K562 (cell line): ENCODE data around the gene FCGR3A. TPM values are rescaled to one million over a fixed set of nuclear protein-coding genes. Genes with fewer than 3 reads are reported as not detected.

Source experiments
- CREB1 ChIP-seq, 2 experiments: sonication (generic) in 1 of 2; formaldehyde crosslinking in 1 of 2; IDR thresholded peaks; 2 replicates each; pipeline versions ENCODE4 v1.6.1 to v1.8.0; 2012 to 2022; ENCODE audit warnings: inconsistent platforms in 1 of 2, mild to moderate bottlenecking in 1 of 2, missing genetic modification reagents in 1 of 2, moderate library complexity in 1 of 2
- DPF2 ChIP-seq: fragments of 450-650 bp; IDR thresholded peaks from 2 replicates; pipeline ENCODE4 v1.6.1; 2016
- ETV1 ChIP-seq: fragments of 450-650 bp; conservative IDR thresholded peaks from 2 replicates; pipeline ENCODE4 v1.6.1; 2016; ENCODE audit warnings: missing genetic modification characterization, control low read depth, low read depth, missing compliant biosample characterization
- HCFC1 ChIP-seq: IDR thresholded peaks from 2 replicates; pipeline ENCODE4 v1.6.1; 2012; ENCODE audit warnings: low read depth, low read length, improper control_type of control experiment
- HDGF ChIP-seq: fragments of 450-650 bp; IDR thresholded peaks from 2 replicates; pipeline ENCODE4 v1.6.1; 2016
- HOXB6 ChIP-seq: fragments of 250-450 bp; sonication (Bioruptor Pico); IDR thresholded peaks from 2 replicates; pipeline ENCODE4 v1.5.1; 2022; ENCODE audit warnings: mild to moderate bottlenecking, borderline replicate concordance
- JUND ChIP-seq, 2 experiments: IDR thresholded peaks; 2 replicates in 1 of 2; 3 replicates in 1 of 2; pipeline ENCODE4 v1.6.1; 2011; ENCODE audit warnings: borderline replicate concordance in 2 of 2, low read depth in 2 of 2, low read length in 2 of 2, improper control_type of control experiment in 1 of 2, missing biosample characterization in 1 of 2, missing genetic modification characterization in 1 of 2, missing genetic modification reagents in 1 of 2
- MEIS2 ChIP-seq: fragments of 450-650 bp; IDR thresholded peaks from 2 replicates; pipeline ENCODE4 v1.6.1; 2014; ENCODE audit warnings: mild to moderate bottlenecking; ENCODE audit not compliant: partially characterized antibody
- MTA3 ChIP-seq: fragments of 450-650 bp; formaldehyde crosslinking; IDR thresholded peaks from 2 replicates; pipeline ENCODE4 v1.6.1; 2017; ENCODE audit warnings: mild to moderate bottlenecking, borderline replicate concordance
- NFIX ChIP-seq: fragments of 250-450 bp; sonication (Bioruptor Pico); IDR thresholded peaks from 2 replicates; pipeline ENCODE4 v1.4.0; 2020; ENCODE audit warnings: low read depth, mild to moderate bottlenecking, moderate library complexity
- POLR2H ChIP-seq: IDR thresholded peaks from 2 replicates; pipeline ENCODE4 v1.6.1; 2016; ENCODE audit warnings: missing genetic modification characterization, low read depth, mild to moderate bottlenecking, control low read depth, missing compliant biosample characterization, moderate library complexity
- POU5F1 ChIP-seq: fragments of 150-350 bp; IDR thresholded peaks from 2 replicates; pipeline ENCODE4 v1.6.1; 2014; ENCODE audit warnings: borderline replicate concordance, low read length, low read depth, mild to moderate bottlenecking; ENCODE audit not compliant: partially characterized antibody
- SLC30A9 ChIP-seq: fragments of 250-450 bp; sonication (Bioruptor Pico); IDR thresholded peaks from 2 replicates; pipeline ENCODE4 v1.8.0; 2022; ENCODE audit warnings: mild to moderate bottlenecking, moderate library complexity
- TBP ChIP-seq: optimal IDR thresholded peaks from 2 replicates; pipeline ENCODE3; 2011; ENCODE audit warnings: low read depth, low read length, improper control_type of control experiment
- ZNF668 ChIP-seq: fragments of 250-450 bp; sonication (Bioruptor Pico); IDR thresholded peaks from 2 replicates; pipeline ENCODE4 v1.8.0; 2022; ENCODE audit warnings: mild to moderate bottlenecking, inconsistent platforms
- polyA plus RNA-seq, 8 experiments: library from polyadenylated mRNA; depleted of rRNA in 4 of 8; stranded (reverse) in 5 of 8; unstranded in 3 of 8; fragments of >200 nt; fragmentation: Nextera tagmentation in 2 of 8; fragmentation: Illumina TruSeq in 1 of 8; extraction: Ambion mirVana in 2 of 8; extraction: Trizol in 1 of 8; gene quantifications; 2 replicates each; pipeline versions ENCODE4 v1.2.1 to v1.2.3, GENCODE V29; 2011 to 2014; ENCODE audit warnings: inconsistent platforms in 1 of 8, missing spikeins in 1 of 8
- total RNA-seq, 7 experiments: library from RNA; depleted of rRNA in 6 of 7; stranded (reverse); fragments of >200 nt in 6 of 7; fragmentation: Illumina TruSeq in 2 of 7; extraction: Trizol in 2 of 7; gene quantifications; 2 replicates each; pipeline versions ENCODE4 v1.2.1 to v1.2.3, GENCODE V29; 2011 to 2021; ENCODE audit warnings: low replicate concordance in 1 of 7
- TF ChIP-seq, protein P1 (sequence below): fragments of 450-650 bp; IDR thresholded peaks from 2 replicates; pipeline ENCODE4 v1.6.1; 2016; ENCODE audit warnings: mild to moderate bottlenecking
- TF ChIP-seq, protein P2 (sequence below): fragments of 450-650 bp; IDR thresholded peaks from 2 replicates; pipeline ENCODE4 v1.6.1; 2016; ENCODE audit warnings: low read depth, mild to moderate bottlenecking, moderate library complexity
- TF ChIP-seq, protein P3 (sequence below), 2 experiments: fragments of 450-650 bp; IDR thresholded peaks; 2 replicates each; pipeline ENCODE4 v1.6.1; 2016
- TF ChIP-seq, protein P4 (sequence below), 2 experiments: fragments of 450-650 bp in 1 of 2; IDR thresholded peaks; 2 replicates each; pipeline ENCODE4 v1.6.1; 2011 to 2017; ENCODE audit warnings: low read depth in 2 of 2, antibody characterized with exemption in 1 of 2, borderline replicate concordance in 1 of 2, low read length in 1 of 2, mild to moderate bottlenecking in 1 of 2, mixed read lengths in 1 of 2; ENCODE audit not compliant: control insufficient read depth in 1 of 2

FCGR3A gene
- total and polyA plus RNA-seq, 9 of the 15 experiments (the other 6 are each of a cell fraction or from before 2014, with no cell fraction given) = 0.04 to 0.29 (median 0.14) TPM; not detected in 3

DNA sequence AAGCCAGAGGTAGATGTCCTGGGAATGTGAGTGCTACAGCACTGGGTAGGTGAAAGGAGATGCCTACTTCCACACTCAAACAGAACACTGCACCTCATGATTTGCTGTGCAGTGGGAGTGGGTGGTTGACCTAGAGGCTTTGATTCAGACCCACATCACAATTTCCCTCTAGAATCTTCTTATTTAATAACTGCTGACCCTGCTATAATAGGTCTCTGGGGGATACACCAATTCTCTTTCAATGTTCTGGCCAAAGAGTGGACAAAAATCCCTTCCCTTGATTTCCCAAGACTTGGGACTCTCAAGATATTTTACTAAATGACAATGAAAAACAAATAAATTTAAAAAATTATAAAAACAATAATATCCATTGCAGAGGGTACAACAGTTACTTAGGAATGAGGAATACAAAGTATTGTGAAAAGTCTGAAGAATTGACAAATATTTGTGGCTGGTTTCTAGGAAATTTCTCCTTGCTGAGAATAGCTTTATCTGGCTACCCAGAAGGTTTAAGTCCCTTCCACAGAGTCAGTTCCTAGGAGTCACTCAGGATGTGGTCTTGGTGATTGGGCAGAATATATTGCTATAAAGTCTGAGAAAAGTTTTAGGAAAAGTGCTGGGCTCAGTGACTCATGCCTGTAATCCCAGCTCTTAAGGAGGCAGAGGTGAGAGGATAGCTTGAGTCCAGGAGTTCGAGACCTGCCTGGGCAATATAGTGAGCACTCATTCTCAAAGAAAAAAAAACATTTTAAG, 46.8 kb downstream of the FCGR3A start (continued):
- TF ChIP-seq ZNF668 (CRISPR knock-in tag) (no peak), HDGF (no peak), TBP (peak; percentile 79), DPF2 (peak; percentile 94), MTA3 (peak; percentile 18; the same call in 1 of the 2 replicates), SLC30A9 (CRISPR knock-in tag) (no peak), HOXB6 (CRISPR knock-in tag) (no peak), POU5F1 (no peak), ETV1 (tag) (peak; percentile 83), MEIS2 (peak; percentile 66), NFIX (CRISPR knock-in tag) (no peak), CREB1 (IDR thresholded peaks at IDR 0.05) (peak; percentile 22; the same call in 1 of the 2 replicates), CREB1 (CRISPR knock-in tag; IDR thresholded peaks at IDR 0.05) (no peak), JUND (IDR thresholded peaks at IDR 0.05; ENCODE audit: borderline replicate concordance, low read depth, low read length) (peak; percentile 96), JUND (tag; IDR thresholded peaks at IDR 0.05; ENCODE audit: borderline replicate concordance, low read depth, low read length) (peak; percentile 93; the same call in 1 of the 3 replicates), HCFC1 (no peak), POLR2H (tag) (peak; percentile 56; the same call in 1 of the 2 replicates)
- TF ChIP-seq, protein P1, sequence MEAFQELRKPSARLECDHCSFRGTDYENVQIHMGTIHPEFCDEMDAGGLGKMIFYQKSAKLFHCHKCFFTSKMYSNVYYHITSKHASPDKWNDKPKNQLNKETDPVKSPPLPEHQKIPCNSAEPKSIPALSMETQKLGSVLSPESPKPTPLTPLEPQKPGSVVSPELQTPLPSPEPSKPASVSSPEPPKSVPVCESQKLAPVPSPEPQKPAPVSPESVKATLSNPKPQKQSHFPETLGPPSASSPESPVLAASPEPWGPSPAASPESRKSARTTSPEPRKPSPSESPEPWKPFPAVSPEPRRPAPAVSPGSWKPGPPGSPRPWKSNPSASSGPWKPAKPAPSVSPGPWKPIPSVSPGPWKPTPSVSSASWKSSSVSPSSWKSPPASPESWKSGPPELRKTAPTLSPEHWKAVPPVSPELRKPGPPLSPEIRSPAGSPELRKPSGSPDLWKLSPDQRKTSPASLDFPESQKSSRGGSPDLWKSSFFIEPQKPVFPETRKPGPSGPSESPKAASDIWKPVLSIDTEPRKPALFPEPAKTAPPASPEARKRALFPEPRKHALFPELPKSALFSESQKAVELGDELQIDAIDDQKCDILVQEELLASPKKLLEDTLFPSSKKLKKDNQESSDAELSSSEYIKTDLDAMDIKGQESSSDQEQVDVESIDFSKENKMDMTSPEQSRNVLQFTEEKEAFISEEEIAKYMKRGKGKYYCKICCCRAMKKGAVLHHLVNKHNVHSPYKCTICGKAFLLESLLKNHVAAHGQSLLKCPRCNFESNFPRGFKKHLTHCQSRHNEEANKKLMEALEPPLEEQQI = no peak
- TF ChIP-seq, protein P2, sequence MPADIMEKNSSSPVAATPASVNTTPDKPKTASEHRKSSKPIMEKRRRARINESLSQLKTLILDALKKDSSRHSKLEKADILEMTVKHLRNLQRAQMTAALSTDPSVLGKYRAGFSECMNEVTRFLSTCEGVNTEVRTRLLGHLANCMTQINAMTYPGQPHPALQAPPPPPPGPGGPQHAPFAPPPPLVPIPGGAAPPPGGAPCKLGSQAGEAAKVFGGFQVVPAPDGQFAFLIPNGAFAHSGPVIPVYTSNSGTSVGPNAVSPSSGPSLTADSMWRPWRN = peak; percentile 45; the same call in 1 of the 2 replicates
- TF ChIP-seq, protein P3, sequence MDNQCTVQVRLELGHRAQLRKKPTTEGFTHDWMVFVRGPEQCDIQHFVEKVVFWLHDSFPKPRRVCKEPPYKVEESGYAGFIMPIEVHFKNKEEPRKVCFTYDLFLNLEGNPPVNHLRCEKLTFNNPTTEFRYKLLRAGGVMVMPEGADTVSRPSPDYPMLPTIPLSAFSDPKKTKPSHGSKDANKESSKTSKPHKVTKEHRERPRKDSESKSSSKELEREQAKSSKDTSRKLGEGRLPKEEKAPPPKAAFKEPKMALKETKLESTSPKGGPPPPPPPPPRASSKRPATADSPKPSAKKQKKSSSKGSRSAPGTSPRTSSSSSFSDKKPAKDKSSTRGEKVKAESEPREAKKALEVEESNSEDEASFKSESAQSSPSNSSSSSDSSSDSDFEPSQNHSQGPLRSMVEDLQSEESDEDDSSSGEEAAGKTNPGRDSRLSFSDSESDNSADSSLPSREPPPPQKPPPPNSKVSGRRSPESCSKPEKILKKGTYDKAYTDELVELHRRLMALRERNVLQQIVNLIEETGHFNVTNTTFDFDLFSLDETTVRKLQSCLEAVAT (IDR thresholded peaks at IDR 0.05) = peak in 1 of 2 experiments; percentile 57; a peak in 1 of 4 replicates
- TF ChIP-seq, protein P4, sequence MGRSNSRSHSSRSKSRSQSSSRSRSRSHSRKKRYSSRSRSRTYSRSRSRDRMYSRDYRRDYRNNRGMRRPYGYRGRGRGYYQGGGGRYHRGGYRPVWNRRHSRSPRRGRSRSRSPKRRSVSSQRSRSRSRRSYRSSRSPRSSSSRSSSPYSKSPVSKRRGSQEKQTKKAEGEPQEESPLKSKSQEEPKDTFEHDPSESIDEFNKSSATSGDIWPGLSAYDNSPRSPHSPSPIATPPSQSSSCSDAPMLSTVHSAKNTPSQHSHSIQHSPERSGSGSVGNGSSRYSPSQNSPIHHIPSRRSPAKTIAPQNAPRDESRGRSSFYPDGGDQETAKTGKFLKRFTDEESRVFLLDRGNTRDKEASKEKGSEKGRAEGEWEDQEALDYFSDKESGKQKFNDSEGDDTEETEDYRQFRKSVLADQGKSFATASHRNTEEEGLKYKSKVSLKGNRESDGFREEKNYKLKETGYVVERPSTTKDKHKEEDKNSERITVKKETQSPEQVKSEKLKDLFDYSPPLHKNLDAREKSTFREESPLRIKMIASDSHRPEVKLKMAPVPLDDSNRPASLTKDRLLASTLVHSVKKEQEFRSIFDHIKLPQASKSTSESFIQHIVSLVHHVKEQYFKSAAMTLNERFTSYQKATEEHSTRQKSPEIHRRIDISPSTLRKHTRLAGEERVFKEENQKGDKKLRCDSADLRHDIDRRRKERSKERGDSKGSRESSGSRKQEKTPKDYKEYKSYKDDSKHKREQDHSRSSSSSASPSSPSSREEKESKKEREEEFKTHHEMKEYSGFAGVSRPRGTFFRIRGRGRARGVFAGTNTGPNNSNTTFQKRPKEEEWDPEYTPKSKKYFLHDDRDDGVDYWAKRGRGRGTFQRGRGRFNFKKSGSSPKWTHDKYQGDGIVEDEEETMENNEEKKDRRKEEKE (IDR thresholded peaks at IDR 0.05; ENCODE audit: borderline replicate concordance in 1 of 2, control insufficient read depth in 1 of 2, low read depth in 2 of 2, low read length in 1 of 2) = peak in 1 of 2 experiments; percentile 37; a peak in 1 of 4 replicates
